ENCODE results near the gene PTPRJ.

DNA sequence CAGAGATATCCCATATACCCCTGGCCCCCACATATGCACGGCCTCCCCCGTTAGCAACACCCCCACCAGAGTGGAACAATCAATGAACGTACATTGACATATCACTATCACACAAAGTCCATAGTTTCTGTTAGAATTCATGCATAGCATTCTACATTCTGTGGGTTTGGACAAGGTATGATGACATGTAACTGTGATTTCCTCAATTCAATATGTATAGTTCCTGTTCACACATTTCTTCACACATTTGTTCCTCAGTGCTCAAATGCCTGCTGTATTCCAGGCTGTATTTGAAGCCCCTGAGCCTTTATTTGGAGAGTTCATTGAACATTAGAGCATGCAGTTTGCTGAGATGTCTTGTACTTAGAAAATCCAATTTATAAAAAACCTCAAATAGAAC lies 69.9 kb downstream of the PTPRJ start:
- no peak for TF ChIP-seq EZH2 (IDR thresholded peaks at IDR 0.05; ENCODE audit: borderline replicate concordance, low read depth, low read length, poor library complexity, severe bottlenecking)
- TF ChIP-seq, protein P1, sequence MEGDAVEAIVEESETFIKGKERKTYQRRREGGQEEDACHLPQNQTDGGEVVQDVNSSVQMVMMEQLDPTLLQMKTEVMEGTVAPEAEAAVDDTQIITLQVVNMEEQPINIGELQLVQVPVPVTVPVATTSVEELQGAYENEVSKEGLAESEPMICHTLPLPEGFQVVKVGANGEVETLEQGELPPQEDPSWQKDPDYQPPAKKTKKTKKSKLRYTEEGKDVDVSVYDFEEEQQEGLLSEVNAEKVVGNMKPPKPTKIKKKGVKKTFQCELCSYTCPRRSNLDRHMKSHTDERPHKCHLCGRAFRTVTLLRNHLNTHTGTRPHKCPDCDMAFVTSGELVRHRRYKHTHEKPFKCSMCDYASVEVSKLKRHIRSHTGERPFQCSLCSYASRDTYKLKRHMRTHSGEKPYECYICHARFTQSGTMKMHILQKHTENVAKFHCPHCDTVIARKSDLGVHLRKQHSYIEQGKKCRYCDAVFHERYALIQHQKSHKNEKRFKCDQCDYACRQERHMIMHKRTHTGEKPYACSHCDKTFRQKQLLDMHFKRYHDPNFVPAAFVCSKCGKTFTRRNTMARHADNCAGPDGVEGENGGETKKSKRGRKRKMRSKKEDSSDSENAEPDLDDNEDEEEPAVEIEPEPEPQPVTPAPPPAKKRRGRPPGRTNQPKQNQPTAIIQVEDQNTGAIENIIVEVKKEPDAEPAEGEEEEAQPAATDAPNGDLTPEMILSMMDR (conservative IDR thresholded peaks at IDR 0.05; ENCODE audit: low read depth, low read length), result no peak

All from A673 (cell line).